Activated effector memory CD4-positive, alpha-beta T cell treated with anti-CD3 and anti-CD28 coated beads, Interleukin-2, amount 50 U/mL, for 16 hours (primary cell): ENCODE results near the gene NOB1.

Source experiments
- DNase-seq: peaks from one replicate; pipeline ENCODE4 v3.0.0-alpha.2; 2020

The NOB1 gene

DNA sequence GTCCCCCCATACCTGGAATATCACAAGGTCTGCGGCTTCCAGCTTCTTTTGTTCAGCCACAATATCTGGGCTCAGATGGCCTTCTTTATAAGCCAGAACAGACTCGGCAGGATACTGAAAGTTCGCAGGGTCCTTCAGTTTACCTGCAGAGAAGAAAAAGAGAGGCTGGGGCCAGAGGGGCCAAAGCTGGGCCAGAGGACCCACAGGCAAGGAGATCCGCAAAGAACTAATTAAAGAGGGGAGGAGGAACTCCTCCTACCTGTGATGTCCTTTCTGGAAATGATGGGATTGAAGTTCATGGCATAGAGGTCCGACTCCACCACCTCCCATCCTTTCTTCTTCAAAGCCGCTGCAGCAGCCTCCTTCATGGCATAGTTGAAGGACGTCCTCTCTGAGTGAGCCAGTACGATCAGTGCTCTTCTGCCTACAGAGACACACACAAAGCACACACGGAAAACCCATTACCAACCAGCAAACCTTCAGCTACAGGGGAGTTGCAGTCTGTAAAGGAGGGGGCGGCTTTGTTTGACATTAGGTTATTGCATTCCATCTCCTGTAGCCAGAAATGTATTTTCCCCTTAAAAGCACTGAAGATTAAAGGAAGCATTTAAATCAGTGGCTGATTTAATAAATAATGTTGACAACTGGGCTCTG lies 36.5 kb downstream of the NOB1 start:
- DNase-seq = no peak

DNA sequence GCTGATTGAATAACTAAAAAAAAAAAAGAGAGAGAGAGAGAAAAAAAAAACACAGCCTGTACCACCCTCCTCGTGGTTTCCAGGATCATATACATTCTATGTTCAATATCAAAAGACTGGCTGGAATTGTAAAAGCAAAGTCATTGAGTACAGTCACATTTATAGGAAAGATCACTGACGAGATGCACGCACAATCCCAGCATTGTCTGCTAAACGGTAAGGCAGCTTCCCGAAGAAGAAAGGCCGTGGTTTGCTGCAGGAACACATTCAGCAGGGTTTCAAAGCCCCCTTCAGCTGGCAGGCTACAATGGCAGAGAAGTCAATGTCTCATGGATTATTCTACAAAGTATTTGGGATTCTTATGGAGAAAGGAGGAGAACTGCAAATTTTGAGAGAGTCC lies 37.7 kb downstream of the NOB1 start:
- no peak for DNase-seq

DNA sequence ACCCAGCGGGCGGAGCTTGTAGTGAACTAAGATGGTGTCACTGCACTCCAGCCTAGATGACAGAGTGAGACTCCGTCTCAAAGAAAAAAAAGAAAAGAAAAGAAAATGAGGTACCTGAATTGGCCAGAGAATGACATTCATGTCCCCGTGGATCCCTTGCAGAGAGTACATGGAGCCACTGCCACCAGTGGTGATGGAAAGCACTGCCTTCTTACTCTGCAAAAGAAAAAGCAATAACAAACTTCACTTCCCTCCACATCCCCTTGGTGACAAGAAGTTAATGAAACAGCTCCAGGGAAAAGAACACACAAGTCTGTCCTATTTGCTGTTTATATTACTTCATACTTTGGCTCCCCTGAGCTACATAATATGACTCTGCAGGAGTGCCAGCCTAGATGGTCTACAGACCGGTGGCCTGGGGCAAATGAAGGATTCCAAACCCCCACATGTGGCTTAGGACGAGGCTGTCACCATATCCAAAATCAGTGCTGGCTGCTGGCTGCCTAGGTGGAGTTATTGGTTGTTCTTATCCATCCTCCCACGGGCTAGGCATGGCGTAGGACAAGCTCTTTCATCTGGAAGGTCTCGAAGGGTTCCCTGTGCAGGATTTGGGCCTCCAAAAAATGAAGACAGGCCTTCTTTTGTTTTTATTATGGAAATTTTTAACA lies 41.7 kb downstream of the NOB1 start:
- DNase-seq = no peak

DNA sequence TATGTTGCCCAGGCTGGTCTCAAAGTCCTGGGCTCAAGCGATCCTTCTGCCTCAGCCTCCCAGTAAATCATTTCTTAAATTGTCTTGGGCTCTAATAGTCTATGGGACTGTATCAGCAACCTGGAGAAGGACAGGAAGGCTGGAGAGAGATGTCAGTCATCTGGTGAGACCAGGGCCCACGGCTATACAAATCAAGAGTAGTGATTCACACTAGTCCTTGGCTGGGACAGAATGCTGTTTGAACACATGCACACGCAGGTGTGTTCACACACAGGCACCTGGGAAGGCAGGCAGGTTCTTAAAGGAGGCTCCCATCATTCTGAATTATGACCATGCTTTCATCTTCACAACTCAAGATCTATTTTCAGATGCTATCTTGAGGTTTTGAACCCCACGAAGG lies 42.4 kb downstream of the NOB1 start:
- DNase-seq = no peak

DNA sequence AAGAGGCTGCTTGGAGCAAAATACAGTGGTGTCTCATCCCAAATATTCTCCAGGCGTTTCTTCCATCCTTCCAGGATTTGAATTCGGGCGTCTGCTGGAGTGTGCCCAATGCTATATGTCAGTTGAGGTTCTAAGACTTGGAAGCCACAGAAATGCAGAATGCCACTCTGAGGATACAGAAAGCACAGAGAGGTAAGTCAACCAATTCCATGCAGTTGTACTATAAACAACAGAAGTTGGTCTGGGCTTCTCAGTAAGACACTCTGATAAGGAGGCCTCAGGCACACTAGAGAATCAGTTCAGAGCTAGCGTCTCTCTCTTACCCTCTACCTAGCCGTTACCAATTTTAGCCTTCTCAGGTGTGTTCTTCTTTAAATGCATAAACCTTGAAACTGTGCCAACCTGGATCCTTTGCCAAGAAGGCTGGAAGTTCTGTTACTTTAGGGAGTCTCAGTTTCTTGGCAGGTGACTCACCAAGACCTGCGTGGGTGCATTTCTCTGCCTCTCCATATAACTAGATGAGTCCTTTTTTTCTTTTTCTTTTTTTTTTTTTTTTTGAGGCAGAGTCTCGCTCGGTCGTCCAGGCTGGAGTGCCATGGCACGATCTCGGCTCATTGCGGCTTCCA lies 43.5 kb downstream of the NOB1 start:
- DNase-seq = no peak

DNA sequence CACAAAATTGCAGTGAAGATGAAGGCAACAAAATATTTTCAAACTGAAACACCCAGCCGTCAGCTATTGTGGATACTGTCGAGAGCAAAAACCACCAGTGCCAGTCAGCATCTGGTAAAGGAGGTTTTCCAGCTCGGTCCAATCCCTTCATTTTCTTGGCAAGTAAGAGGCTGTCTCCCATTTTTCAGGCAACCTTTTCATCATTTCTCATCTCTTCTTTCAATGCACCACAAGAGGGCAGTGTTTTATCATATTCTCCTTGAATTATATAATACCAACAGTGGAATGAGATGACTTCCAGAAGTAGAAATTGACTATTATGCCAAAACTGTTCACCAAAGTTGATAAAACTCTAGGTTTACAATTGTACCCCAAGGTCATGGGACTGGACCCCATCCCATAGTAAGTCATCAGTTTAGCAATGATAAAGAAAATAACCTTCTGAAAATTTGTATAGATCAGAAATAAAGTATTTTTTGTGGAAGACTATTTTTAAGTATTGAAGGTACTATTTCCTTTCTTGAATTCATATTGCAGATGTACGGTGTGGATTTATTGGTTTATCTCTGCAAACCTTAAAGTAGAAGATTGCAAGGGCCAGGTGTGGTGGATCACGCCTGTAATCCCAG lies 45.2 kb downstream of the NOB1 start:
- no peak for DNase-seq

DNA sequence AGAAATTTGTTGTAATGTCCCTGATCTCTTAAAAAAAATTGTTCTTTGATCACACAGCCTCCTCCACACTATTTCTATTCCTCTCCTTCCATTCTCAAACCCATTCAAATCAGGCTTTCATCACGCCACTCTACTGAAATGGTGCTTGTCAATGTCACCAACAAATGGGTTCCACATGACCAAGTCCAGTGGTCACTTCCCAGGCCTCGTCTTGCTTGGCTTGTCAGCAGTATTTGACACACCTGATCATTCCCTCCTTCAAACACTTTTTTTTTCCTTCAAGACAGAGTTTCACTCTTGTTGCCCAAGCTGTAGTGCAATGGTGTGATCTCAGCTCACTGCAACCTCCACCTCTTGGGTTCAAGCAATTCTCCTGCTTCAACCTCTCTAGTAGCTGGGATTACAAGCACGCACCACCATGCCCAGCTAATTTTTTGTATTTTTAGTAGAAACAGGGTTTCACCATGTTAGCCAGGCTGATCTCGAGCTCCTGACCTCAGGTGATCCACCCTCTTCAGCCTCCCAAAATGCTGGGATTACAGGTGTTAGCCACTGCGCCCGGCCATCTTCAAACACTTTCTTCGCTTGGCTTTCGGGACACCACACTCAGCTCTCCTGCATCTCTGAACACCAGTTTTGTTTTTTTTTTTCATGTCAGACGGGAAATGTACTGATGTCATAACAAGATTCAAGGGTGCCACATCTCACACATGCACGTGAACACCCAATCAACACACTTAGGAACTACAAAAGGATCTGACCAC lies 46.6 kb downstream of the NOB1 start:
- DNase-seq = no peak

DNA sequence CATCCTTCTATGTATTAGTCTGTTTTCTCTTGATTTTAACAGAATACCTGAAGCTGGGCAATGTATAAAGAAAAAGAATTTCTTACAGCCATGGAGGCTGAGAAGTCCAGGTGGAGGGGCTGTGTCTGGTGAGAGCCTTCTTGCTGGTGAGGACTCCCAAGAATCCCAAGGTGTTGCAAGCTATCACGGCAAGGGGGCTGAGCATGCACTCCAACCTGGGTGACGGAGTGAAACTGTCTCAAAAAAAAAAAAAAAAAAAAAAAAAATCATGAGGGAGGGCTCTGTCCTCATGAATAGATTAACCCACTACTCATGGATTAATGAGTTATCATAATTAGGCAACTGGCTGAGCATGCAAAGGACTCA lies 47.8 kb downstream of the NOB1 start:
- DNase-seq = no peak

DNA sequence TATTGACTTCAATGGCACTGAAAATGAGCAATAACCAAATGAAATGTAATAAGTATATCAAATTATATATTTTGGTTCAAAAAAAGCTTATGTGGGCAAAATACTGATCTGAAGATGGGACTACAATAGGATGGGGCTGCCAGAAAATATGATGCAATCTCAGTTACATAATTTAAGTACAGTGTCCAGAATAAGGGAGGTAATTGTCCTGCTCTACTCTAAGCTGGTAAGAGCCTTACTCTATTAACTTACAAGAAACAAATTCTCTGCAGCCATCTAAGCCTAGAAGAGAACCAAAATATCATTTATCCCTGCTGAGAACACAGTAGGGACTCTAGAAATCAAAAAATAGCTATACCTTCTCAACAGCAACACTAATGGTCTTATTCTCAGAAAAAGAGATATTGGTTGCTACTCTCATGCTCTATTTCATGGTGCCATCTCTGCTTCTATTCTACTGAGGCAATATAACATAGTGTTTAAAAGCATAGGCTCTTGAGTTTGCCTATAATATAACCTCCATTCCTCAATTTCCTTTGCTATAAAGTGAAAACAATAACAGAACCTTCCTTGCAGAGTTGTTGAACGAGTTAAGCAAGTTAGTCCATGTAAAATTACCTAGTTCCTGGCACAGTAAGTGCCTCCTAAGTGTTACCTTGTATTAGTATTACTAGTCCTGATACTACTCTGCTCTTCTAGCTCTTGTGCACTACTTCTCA lies 48.3 kb downstream of the NOB1 start:
- no peak for DNase-seq

DNA sequence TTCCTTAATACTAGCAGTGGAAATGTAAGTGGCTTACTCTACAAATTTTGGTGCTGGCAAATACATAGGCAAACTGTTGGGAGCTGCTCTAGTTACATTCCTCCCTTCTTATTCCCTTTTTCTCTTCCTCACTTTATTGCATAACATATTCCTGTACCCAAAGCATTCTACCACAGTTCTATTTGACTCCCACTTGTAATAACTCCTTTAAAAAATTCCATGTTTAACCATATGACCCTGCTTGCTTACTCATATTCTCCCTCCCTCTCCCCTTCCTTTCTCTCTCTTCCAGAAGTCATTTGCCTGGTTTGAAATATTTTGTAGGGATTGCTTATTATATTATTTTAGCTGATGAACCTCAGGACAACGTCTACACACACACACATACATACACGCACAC lies 51.1 kb downstream of the NOB1 start:
- DNase-seq = no peak

DNA sequence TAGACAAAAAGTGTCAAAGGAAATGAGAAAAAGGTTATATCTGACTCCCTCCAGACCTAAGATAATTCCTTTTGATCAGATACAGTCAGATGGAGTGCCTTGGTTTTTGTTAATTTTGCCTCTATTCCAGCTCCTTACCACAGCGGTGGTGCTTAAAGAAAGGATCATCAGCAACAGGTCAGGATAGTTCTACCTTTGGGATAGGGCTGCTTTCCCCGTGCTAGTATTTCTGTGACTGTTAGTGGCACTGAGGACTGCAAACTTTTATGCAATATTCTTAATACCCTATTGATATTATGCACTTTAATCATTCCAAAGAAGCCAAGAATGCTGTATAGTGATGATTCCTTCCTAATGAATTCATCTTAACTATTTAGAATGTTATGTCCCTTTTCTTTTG lies 52.9 kb downstream of the NOB1 start:
- DNase-seq = no peak

DNA sequence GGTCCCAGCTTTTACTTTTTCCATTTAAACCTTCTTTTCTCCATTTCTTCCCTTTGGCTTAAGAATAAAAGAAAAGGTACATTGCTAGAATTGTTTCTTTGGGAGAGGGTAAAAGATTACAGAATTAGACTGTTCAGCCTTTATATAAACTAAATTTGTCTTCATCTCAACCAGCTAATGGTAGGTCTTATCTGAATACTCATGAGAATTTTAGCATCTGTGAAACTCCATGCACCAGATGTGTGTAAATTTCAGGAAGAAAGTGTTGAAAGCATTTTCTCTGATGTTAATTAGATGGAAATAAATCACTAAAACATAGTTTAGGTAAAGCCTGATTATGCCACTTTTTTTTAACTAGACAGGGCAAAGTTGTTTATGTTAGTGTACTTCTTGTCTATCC lies 53.3 kb downstream of the NOB1 start:
- no peak for DNase-seq

DNA sequence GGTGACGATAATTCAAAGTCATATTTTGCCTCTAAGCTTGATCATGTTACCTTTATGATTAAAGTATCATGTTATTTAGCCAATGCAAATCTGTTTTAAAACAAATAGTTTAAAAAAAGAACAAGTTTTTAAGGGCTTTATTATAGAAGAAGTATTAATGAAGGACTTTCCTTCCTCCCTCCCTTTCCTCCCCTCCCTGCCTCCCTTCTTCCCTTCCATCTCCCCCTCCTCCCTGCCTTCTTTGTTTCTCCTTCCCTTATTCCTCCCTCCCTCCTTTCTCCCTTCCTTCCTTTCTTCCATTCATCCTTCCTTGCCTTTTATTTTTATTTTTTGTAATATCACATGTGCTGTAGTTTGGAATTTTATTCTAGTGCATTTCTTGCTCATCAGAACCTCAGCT lies 54.8 kb downstream of the NOB1 start:
- no peak for DNase-seq

DNA sequence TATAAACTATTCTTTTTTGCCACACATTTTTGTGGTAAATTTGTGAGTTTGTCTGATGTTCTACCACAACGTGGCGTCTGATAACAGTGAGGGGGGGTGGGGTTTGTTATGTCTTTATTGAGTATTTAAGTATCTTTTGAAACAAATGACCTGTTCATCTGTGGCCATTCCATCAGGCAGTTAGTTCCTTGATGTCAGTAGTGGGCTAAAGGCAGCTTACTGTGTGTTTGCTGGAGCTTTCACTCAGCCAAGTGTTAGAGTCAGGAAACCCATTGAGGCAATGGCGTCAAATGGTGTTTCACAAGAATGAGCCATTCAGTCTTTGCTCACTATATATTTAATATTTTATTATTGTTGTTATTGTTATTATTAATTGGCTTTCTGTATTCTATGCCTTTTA lies 56.3 kb downstream of the NOB1 start:
- no peak for DNase-seq

DNA sequence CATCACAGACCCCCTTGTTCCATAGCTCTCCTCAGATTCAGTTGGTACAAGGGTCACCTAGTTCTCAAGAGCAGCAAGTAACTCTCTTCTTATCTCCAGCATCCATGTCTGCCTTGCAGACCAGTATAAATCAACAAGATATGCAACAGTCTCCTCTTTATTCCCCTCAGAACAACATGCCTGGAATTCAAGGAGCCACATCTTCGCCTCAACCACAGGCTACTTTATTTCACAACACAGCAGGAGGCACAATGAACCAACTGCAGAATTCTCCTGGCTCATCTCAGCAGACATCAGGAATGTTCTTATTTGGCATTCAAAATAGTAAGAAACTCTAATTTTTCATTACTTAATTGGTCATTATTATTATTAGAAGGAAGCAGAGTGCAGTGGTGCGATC lies 60.8 kb downstream of the NOB1 start:
- no peak for DNase-seq

DNA sequence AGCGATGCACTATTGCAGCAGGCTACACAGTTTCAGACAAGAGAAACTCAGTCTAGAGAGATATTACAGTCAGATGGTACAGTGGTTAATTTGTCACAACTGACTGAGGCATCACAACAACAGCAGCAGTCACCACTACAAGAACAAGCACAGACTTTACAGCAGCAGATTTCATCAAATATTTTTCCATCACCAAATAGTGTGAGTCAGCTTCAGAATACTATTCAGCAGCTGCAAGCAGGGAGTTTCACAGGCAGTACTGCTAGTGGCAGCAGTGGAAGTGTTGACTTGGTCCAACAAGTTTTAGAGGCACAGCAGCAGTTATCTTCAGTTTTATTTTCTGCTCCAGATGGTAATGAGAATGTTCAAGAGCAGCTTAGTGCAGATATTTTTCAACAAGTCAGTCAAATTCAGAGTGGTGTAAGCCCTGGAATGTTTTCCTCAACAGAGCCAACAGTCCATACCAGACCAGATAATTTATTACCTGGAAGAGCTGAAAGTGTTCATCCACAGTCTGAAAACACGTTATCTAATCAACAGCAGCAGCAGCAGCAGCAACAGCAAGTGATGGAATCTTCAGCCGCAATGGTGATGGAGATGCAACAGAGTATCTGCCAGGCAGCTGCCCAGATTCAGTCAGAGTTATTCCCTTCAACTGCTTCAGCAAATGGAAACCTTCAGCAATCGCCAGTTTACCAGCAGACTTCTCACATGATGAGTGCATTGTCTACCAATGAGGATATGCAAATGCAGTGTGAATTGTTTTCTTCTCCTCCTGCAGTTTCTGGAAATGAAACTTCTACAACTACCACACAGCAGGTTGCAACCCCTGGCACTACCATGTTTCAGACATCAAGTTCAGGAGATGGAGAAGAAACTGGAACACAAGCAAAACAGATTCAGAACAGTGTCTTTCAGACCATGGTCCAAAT lies 62.5 kb downstream of the NOB1 start:
- DNase-seq = no peak
